ENCODE measurements around the gene SYCP2L.
"Not testable (repeated sequence)": the region's sequence is repeated elsewhere in the genome, so short reads cannot be mapped to it uniquely, and the experiment has no call there.

SYCP2L gene

DNA sequence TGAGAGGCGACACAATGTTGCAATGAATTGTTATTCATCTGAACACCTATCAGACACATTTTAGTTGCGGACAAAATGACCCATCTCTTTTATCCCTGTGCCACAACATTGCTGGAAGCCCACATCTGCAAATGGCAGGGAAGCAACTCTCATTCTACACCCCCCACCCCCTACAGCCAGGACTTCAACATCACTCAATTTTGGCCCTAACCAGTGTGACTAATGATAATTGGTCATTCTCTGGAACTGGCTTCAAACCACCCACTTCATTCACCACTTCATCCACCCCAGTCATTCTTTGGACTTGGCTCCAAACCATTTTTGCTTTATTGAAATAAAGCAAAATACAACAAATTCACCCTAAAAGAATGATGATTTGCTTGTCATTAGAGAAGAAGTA, 6.5 kb upstream of the SYCP2L start:
- DNase-seq, result no peak

DNA sequence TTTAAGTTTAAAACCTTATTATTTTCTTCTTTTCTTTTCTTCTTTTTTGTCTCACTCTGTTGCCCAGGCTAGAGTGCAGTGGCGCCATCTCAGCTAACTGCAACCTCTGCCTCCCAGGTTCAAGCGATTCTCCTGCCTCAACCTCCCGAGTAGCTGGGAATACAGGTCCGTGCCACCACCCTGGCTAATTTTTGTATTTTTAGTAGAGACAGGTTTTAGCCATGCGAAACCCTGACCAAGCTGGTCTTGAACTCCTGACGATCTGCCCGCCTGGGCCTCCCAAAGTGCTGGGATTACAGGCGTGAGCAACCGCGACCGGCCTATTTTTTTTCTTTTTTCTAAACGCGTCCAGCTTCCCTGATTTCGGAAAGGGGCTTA, 4.6 kb upstream of the SYCP2L start:
- DNase-seq, result not testable (repeated sequence)

DNA sequence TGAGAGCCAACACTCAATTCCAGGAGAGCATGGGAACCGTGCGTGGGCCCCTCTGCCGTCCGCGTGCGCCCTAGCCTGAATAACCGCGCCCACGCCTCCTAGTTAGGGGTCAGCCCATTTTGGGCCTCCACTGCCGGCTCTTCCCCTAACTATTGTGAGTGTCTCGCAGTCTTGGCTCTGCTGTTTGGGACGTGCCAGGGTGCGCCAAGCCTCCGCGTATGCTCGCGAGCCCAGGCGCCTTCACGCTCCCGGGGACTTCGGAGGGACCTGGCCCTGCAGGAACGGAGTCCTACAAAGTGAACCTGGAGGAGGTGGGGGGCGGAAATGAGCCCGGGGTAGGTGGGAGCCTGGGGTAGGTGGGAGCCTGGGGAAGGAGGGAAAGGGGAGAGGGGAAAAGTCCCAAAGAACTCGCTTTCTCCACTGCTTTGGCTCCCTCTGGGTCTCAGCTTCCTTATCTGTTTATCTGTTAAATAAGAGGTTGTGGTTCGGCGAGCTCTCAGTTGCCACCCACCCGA, 4.1 kb upstream of the SYCP2L start:
- DNase-seq, result no peak

DNA sequence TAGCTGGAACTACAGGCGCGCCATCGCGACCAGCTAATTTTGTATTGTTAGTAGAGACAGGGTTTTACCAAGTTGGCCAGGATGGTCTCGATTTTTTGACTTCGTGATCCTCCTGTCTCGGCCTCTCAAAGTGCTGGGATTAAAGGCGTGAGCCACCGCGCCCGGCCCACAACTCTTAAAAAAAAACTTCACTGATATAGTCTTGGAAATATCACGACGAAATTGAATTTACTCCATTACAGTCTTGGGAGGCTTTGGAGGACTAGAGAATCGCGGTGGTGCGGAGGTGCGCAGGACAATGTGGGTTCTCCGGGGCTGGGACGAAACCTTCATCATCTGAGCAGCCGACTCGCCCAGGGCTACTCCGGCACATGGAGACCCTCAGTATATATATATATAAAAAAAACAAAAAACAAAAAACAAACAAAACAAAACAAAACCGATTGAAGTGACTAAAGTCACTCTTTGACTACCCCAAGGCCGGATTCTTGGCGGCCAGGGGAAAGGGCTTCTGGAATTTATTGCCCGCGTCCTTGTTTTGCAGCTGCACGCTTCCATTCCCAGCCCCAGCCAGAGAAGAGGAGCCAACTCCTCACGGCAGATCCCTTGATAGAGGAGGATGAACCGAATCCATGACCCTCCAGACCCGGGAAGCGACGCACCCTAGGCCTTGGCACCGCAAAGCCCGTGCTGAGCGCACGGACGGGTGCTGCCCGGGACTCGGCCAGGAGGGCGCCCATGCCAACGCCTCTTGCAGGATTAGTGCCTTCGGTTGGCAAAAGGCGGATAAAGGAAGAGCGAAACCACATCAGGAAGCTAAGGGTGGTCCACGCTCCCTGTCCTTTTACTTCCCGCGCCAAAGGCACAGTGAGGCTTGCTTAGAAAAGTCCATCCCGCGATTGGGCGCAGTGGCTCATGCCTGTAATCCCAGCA, 3.3 kb upstream of the SYCP2L start:
- no peak for DNase-seq

GRCh38 chr6:10884245-10884972, 2.4 kb upstream of the SYCP2L start:
- peak; percentile 45 for DNase-seq

DNA sequence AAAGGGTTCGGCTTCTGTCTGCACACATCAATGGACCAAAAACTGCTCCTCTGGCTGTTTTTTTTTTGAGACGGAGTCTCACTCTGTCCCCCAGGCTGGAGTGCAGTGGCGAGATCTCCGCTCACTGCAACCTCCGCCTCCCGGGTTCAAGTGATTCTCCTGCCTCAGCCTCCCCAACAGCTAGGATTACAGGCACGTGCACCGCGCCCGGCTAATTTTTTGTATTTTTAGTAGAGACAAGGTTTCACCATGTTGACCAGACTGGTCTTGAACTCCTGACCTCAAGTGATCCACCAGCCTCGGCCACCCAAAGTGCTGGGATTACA, 524 bp upstream of the SYCP2L start:
- DNase-seq, result not testable (repeated sequence)

DNA sequence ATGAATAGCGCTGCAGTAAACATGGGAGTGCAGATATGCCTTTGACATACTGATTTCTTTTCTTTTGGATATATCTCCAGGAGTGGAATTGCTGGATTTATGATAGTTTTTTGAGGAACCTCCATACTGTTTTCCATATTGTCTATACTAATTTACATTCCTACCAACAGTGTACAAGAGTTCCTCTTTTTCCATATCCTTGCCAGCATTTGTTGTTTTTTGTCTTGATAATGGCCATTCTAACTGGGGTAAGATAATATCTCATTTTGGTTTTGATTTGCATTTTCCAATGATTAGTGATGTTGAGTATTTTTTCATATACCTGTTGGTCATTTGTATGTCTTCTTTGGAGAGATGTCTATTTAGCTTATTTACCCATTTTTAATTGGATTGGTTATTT, 3.3 kb downstream of the SYCP2L start:
- peak; percentile 49 for DNase-seq

GRCh38 chr6:10891960-10892359, 5.1 kb downstream of the SYCP2L start:
- DNase-seq, result no peak

GRCh38 chr6:10894958-10895357, 8.1 kb downstream of the SYCP2L start:
- no peak for DNase-seq

DNA sequence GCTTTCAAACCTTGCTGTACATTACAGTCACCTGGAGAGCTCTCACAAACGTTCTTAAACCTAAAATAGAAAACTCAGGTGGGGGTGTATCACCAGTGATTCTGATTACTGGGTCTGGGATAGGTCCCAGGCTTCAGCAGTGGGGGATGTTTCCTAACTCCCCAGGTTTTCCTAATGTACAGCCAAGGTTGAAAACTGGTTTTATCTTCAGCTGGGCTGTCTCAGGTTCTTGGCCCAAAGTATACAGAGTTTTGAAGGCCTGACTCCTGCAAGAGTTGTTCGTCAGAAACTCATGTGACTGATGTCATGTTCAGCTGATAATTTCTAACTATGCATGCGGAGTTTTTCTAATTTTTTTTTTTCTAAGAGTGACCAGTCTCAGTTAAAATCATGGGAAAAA, 9.8 kb downstream of the SYCP2L start:
- DNase-seq, result no peak

GRCh38 chr6:10901770-10902169, 14.9 kb downstream of the SYCP2L start:
- DNase-seq, result peak; percentile 67

DNA sequence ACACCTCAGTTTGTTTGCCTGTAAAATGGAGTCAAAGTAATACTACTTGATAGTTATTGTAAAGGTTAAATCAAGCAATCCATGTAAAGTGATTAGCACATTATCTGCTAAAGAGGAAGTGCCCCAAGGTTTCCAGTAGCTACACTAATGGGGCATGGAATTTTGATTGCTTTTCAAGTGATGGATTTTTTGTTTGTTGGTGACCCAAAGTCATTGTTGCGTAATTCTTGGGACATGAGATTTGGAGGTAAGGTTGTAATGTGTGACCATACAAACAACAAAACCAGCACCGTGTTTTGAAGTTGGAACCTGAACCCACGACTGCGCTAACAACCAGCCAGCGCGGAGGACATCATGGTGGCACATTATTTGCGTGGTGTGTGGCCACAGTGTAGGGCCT, 17.2 kb downstream of the SYCP2L start:
- no peak for DNase-seq

- no peak for DNase-seq
These were observed 21.4 kb downstream of the SYCP2L start for GRCh38 chr6:10908228-10908627.

GRCh38 chr6:10919520-10919919, 32.7 kb downstream of the SYCP2L start:
- DNase-seq, result not testable (repeated sequence)

DNA sequence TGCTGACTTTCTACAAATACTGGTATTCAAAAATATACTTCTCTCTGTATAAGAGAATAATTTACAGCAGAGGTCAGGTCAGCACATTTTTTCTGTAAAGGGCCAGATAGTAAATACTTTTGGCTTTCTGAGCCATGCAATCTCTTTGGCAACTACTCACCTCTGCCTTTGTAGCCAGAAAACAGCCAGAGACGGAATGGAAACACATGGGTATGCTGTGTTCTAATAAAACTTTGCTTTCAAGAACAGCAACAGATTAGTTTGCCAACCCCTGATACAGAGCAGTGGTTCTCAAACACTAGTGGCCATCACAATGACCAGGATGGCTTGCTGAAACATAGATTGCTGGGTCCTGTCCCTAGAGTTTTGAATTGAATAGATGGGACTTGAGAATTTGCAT, 46.3 kb downstream of the SYCP2L start:
- no peak for DNase-seq

GRCh38 chr6:10939840-10940239, 53.0 kb downstream of the SYCP2L start:
- DNase-seq, result no peak

GRCh38 chr6:10945845-10946244, 59.0 kb downstream of the SYCP2L start:
- DNase-seq, result no peak

- no peak for DNase-seq
These were observed 61.1 kb downstream of the SYCP2L start for GRCh38 chr6:10947966-10948365.

GRCh38 chr6:10949579-10950490, 63.0 kb downstream of the SYCP2L start:
- DNase-seq, result no peak

DNA sequence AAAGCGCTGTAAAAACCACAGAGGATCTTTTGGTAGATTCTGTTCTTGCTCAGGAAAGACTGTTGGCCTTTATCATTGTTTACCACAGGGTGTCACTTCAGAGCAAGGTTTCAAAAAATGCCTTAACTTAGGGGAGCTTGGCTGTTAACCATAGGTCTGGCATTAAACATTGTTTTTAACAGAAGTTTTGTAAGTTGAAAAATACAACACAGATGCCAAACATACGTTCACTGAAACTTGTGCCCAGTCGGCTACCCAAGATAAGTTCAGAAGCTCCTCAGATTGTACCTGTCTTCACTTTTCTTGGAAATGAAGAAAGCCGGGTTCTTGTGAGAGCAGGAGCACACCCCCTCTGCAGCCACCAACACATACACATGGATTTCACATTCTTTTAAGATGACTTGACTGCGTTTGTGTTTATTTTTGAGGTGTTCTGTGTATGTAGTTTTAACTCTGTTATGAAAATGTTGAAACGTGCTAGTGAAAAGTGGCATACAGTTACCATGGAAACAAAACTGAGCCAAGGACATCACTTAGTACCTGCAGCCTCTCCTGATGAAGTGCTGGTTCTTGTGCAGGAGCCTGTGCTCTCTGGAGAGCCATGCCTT, 64.9 kb downstream of the SYCP2L start:
- DNase-seq, result peak; percentile 18

- DNase-seq, result peak; percentile 80
These were observed 67.7 kb downstream of the SYCP2L start for GRCh38 chr6:10954590-10955010.

DNA sequence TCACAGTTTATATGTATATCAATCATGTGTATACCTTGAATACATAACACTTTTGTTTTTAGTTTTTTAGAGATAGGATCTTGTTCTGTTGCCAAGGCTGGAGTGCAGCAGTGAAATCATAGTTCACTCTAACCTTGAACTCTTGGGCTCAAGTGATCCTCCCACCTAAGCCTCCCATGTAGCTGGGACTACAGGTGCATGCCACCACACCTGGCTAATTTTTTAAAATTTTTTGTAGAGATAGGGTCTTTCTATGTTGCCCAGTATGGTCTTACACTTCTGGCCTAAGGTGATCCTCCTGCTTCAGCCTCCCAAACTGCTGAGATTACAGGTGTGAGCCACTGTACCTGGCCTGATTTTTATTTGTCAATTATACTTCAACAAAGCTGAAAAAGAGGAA, 69.9 kb downstream of the SYCP2L start:
- no peak for DNase-seq

All from OCI-M1 (cell line).